Cardiac fibroblast (primary cell): Measurements from ENCODE around the gene PLEKHA6.

Experiments
- DNase-seq, 2 donors: peaks; one replicate each; pipeline versions ENCODE4 v3.0.0 to v3.0.0-alpha.2; 2010; ENCODE audit warnings: low read depth in 2 of 2
- H3K4me3 ChIP-seq, 2 donors: replicated peaks in 1 of 2; 1 replicate in 1 of 2; 2 replicates in 1 of 2; pipeline ENCODE4 v1.5.1; 2011; ENCODE audit warnings: low read depth in 2 of 2, low read length in 2 of 2, mild to moderate bottlenecking in 2 of 2, moderate library complexity in 1 of 2
- TF ChIP-seq, protein P1 (sequence below): IDR thresholded peaks from one replicate; pipeline ENCODE4 v1.5.1; 2011; ENCODE audit warnings: low read depth, mild to moderate bottlenecking, low read length, inconsistent platforms

PLEKHA6 gene

GRCh38 chr1:204359474-204360255 lies at the start of gene PLEKHA6:
PLEKHA6 (minus strand) TSS chr1:204359929; CDS start chr1:204273727, 86,202 bp downstream.
- peak; percentile 23 to 65 for DNase-seq
- TF ChIP-seq, protein P1, sequence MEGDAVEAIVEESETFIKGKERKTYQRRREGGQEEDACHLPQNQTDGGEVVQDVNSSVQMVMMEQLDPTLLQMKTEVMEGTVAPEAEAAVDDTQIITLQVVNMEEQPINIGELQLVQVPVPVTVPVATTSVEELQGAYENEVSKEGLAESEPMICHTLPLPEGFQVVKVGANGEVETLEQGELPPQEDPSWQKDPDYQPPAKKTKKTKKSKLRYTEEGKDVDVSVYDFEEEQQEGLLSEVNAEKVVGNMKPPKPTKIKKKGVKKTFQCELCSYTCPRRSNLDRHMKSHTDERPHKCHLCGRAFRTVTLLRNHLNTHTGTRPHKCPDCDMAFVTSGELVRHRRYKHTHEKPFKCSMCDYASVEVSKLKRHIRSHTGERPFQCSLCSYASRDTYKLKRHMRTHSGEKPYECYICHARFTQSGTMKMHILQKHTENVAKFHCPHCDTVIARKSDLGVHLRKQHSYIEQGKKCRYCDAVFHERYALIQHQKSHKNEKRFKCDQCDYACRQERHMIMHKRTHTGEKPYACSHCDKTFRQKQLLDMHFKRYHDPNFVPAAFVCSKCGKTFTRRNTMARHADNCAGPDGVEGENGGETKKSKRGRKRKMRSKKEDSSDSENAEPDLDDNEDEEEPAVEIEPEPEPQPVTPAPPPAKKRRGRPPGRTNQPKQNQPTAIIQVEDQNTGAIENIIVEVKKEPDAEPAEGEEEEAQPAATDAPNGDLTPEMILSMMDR, result peak; percentile 11
- H3K4me3 ChIP-seq, result no peak within 1 kb of the TSS

GRCh38 chr1:204409123-204409522 lies 49.4 kb upstream of the PLEKHA6 start:
- DNase-seq, result peak in 1 of 2 donors; percentile 19
- TF ChIP-seq, protein P1, result no peak
- H3K4me3 ChIP-seq, result peak overlapping the region; percentile 77 to 97

GRCh38 chr1:204408602-204409001 lies 48.9 kb upstream of the PLEKHA6 start:
- DNase-seq, result no peak
- H3K4me3 ChIP-seq, result peak overlapping the region; percentile 77 to 97
- TF ChIP-seq, protein P1, result no peak

- peak; percentile 78 to 81 for DNase-seq
- TF ChIP-seq, protein P1, result no peak
- H3K4me3 ChIP-seq, result peak overlapping the region; percentile 77 to 97
Measured at GRCh38 chr1:204408074-204408507, 48.4 kb upstream of the PLEKHA6 start.

GRCh38 chr1:204407295-204407971 lies 47.7 kb upstream of the PLEKHA6 start:
- TF ChIP-seq, protein P1, result no peak
- H3K4me3 ChIP-seq, result peak overlapping the region; percentile 77 to 97
- no peak for DNase-seq

- DNase-seq, result no peak
- TF ChIP-seq, protein P1, result no peak
- peak overlapping the region; percentile 77 to 97 for H3K4me3 ChIP-seq
Measured at GRCh38 chr1:204406621-204407020, 46.9 kb upstream of the PLEKHA6 start.
